ENCODE data around the gene KIF12.
"Not testable (repeated sequence)": the region's sequence is repeated elsewhere in the genome, so short reads cannot be mapped to it uniquely, and the experiment has no call there.

- not testable (repeated sequence) for TF ChIP-seq POLR2A, POLR2AphosphoS5, TAF1 (IDR thresholded peaks at IDR 0.05; ENCODE audit: low read depth, low read length)
Observed at GRCh38 chr9:114043660-114044059, 55.4 kb downstream of the KIF12 start.

Data from GM12891 (cell line).